GM23338 (cell line): ENCODE results near the gene ATXN7L2. TPM values are rescaled to one million over a fixed set of nuclear protein-coding genes. Genes with fewer than 3 reads are reported as not detected.
A peak's percentile ranks its signal among the peaks of the same experiment; 100 is the strongest.

Experiments
- ATAC-seq: fragments of 200-7000 bp; cut with Tn5 transposase; 3 replicates; pipeline ENCODE4 v1.9.1; 2020
- DNase-seq: peaks from one replicate; pipeline ENCODE4 v3.0.0-alpha.2; 2015; ENCODE audit warnings: low spot score
- H2AFZ ChIP-seq: fragments of 200-600 bp; sonication (generic); 2 replicates; pipeline ENCODE4 v1.8.0; 2016; ENCODE audit warnings: antibody characterized with exemption, mild to moderate bottlenecking, moderate library complexity
- H3F3A ChIP-seq: fragments of 200-600 bp; sonication (generic); replicated peaks from 2 replicates; pipeline ENCODE4 v1.8.0; 2017; ENCODE audit warnings: antibody characterized with exemption, mixed run types, low read depth
- H3K27ac ChIP-seq: fragments of 200-600 bp; sonication (generic); 2 replicates; pipeline ENCODE4 v1.6.1; 2016; ENCODE audit warnings: low read depth
- H3K27me3 ChIP-seq: fragments of 200-600 bp; sonication (generic); 2 replicates; pipeline ENCODE4 v1.8.0; 2016; ENCODE audit warnings: mild to moderate bottlenecking, mixed run types, moderate library complexity; ENCODE audit not compliant: insufficient read depth
- H3K36me3 ChIP-seq: fragments of 200-600 bp; sonication (generic); 2 replicates; pipeline ENCODE4 v1.8.0; 2016; ENCODE audit warnings: mild to moderate bottlenecking; ENCODE audit not compliant: insufficient read depth
- H3K4me1 ChIP-seq: fragments of 200-600 bp; sonication (generic); 2 replicates; pipeline ENCODE4 v1.8.0; 2016; ENCODE audit warnings: mild to moderate bottlenecking, moderate library complexity; ENCODE audit not compliant: insufficient read depth
- H3K4me2 ChIP-seq: fragments of 200-600 bp; sonication (generic); 2 replicates; pipeline ENCODE4 v1.7.1; 2017; ENCODE audit warnings: mixed run types
- H3K4me3 ChIP-seq: fragments of 200-600 bp; sonication (generic); 2 replicates; pipeline ENCODE4 v1.6.1; 2016; ENCODE audit warnings: mixed run types
- H3K79me2 ChIP-seq: fragments of 200-600 bp; sonication (generic); replicated peaks from 2 replicates; pipeline ENCODE4 v1.8.0; 2017; ENCODE audit warnings: mild to moderate bottlenecking; ENCODE audit not compliant: insufficient read depth
- H3K9me2 ChIP-seq: fragments of 200-600 bp; sonication (generic); 2 replicates; pipeline ENCODE4 v1.8.0; 2017; ENCODE audit not compliant: insufficient read depth
- H4K20me1 ChIP-seq: fragments of 200-600 bp; sonication (generic); replicated peaks from 2 replicates; pipeline ENCODE4 v1.8.0; 2017; ENCODE audit warnings: mild to moderate bottlenecking; ENCODE audit not compliant: insufficient read depth
- H3K27ac Mint-ChIP-seq: 2 replicates; pipeline ENCODE4 v1.8.0; 2020; ENCODE audit warnings: inconsistent platforms, mild to moderate bottlenecking, moderate library complexity, mixed read lengths
- H3K27me3 Mint-ChIP-seq: 3 replicates; pipeline ENCODE4 v1.8.0; 2022; ENCODE audit warnings: low read depth, mild to moderate bottlenecking, moderate library complexity, mixed read lengths, inconsistent platforms; ENCODE audit not compliant: insufficient read depth, poor library complexity
- H3K36me3 Mint-ChIP-seq: 3 replicates; pipeline ENCODE4 v1.8.0; 2021; ENCODE audit warnings: low read depth, mild to moderate bottlenecking, inconsistent platforms, moderate library complexity, mixed read lengths
- H3K4me1 Mint-ChIP-seq: 3 replicates; pipeline ENCODE4 v1.8.0; 2020; ENCODE audit warnings: mild to moderate bottlenecking, inconsistent platforms, mixed read lengths
- H3K4me3 Mint-ChIP-seq: 3 replicates; pipeline ENCODE4 v1.8.0; 2021; ENCODE audit warnings: moderate library complexity, mild to moderate bottlenecking, inconsistent platforms, mixed read lengths
- H3K9me3 Mint-ChIP-seq: 3 replicates; pipeline ENCODE4 v1.8.0; 2020; ENCODE audit warnings: moderate library complexity, mild to moderate bottlenecking, inconsistent platforms, mixed read lengths
- CREB1 ChIP-seq: fragments of 250-450 bp; sonication (Bioruptor Pico); IDR thresholded peaks from 2 replicates; pipeline ENCODE4 v1.5.0; 2020; ENCODE audit warnings: low read depth, mild to moderate bottlenecking, moderate library complexity
- CTCF ChIP-seq, 2 experiments: fragments of 200-600 bp in 1 of 2; sonication (generic) in 1 of 2; conservative IDR thresholded peaks; 2 replicates each; pipeline versions ENCODE4 v1.5.1 to v1.6.1; 2016 to 2017; ENCODE audit warnings: antibody characterized with exemption in 2 of 2, low read depth in 2 of 2, mild to moderate bottlenecking in 2 of 2, moderate library complexity in 1 of 2
- EZH2 ChIP-seq: fragments of 200-600 bp; sonication (generic); IDR thresholded peaks from one replicate; pipeline ENCODE4 v1.8.0; 2017; ENCODE audit warnings: antibody characterized with exemption, mild to moderate bottlenecking, low read depth; ENCODE audit not compliant: unreplicated experiment
- NANOG ChIP-seq: IDR thresholded peaks from 2 replicates; pipeline ENCODE4 v1.6.1; 2016; ENCODE audit warnings: antibody characterized with exemption, borderline replicate concordance
- STAT1 ChIP-seq: IDR thresholded peaks from one replicate; pipeline ENCODE4 v1.6.1; 2016; ENCODE audit warnings: antibody characterized with exemption; ENCODE audit not compliant: unreplicated experiment
- polyA plus RNA-seq: library from polyadenylated mRNA; unstranded; fragments of >200 nt; fragmentation: Nextera tagmentation; extraction: Ambion mirVana; gene quantifications from 2 replicates; pipeline ENCODE4 v1.2.1, GENCODE V29; 2016
- total RNA-seq: library from RNA; depleted of rRNA; stranded (reverse); fragments of >200 nt; shearing (Covaris generic); gene quantifications from 2 replicates; pipeline ENCODE4 v1.2.3, GENCODE V29; 2014
- TF ChIP-seq, protein P1 (sequence below): IDR thresholded peaks from 2 replicates; pipeline ENCODE4 v1.6.1; 2016; ENCODE audit warnings: antibody characterized with exemption
- TF ChIP-seq, protein P2 (sequence below): IDR thresholded peaks from one replicate; pipeline ENCODE4 v1.6.1; 2018; ENCODE audit warnings: antibody characterized with exemption; ENCODE audit not compliant: unreplicated experiment

The ATXN7L2 gene
- total and polyA plus RNA-seq, 2 experiments from 2014 or later, result 8.0 to 9.9 TPM

DNA sequence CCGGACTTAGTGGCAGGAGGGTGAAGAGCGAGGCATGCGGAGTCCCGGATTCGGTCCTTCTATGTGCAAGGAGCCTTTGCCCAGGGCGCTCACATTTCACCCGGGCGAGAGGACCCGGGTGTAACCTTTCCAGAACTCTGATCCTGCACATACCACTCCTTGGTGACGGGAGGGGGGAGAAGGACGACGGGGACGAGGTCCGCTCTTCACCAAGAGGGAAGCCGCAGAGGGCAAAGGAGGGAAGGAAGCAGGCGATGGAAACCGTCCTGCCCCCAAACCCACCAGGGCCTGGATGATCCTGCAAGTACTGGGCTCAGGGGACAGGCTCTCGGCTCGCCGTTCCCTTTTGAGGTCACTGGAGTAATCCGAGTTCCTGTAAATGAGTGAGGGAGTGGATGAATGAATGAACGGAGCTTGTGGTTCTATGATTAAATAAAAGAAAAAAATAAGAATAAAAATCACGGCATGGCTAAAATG, 16.4 kb upstream of the ATXN7L2 start:
- Histone ChIP-seq H3K36me3 (no peaks in the 10 kb centered on the region), H3K27ac (no peak overlapping the region), H2AFZ (peak overlapping the region; percentile 95), H3K79me2 (no peaks in the 10 kb centered on the region), H3K27me3 (peaks cover 70% of the 10 kb centered on the region), H3K4me2 (peak overlapping the region; percentile 76), H3K4me1 (peaks cover 28% of the 10 kb centered on the region), H4K20me1 (no peaks in the 10 kb centered on the region; the same call in 1 of the 2 replicates), H3F3A (0 out of 2 replicates have a peak, but pooled peaks cover 5% of the 10 kb centered on the region), H3K9me2 (no peaks in the 10 kb centered on the region), H3K4me3 (peak overlapping the region; percentile 68)
- ATAC-seq (peak; percentile 52), DNase-seq (peak; percentile 44)
- no peak for TF ChIP-seq CREB1
- peak; percentile 14 for TF ChIP-seq EZH2
- TF ChIP-seq NANOG, result no peak
- H3K27ac Mint-ChIP-seq, result no peak overlapping the region
- H3K9me3 Mint-ChIP-seq, result no peaks in the 10 kb centered on the region
- H3K4me3 Mint-ChIP-seq, result peak overlapping the region; percentile 74
- peaks cover 19% of the 10 kb centered on the region for H3K4me1 Mint-ChIP-seq
- H3K36me3 Mint-ChIP-seq, result no peaks in the 10 kb centered on the region; the same call in 2 of the 3 replicates
- H3K27me3 Mint-ChIP-seq, result peaks cover 42% of the 10 kb centered on the region

DNA sequence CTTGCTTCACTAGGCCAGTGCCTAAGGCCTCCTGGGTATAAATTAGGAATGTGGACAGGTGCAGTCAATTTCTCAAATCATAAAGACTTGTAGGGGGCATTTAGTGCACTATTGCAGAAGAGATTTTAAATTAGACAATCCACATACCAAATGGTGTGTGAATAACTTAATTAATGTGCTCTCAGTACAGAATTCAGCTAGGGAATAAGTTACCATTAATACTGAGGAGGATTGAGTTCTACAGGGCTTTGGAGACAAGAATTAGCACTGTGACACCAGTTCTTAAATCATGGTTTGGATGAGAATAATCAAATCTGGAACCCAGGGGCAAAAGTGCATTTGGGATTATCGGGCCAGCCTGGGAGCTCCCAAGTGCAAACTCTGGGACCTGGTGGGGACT, 15.6 kb upstream of the ATXN7L2 start:
- Mint-ChIP-seq H3K4me1 (peaks cover 19% of the 10 kb centered on the region), H3K9me3 (no peaks in the 10 kb centered on the region), H3K4me3 (peak overlapping the region; percentile 26; the same call in 1 of the 3 replicates), H3K27me3 (peaks cover 42% of the 10 kb centered on the region), H3K36me3 (no peaks in the 10 kb centered on the region; the same call in 2 of the 3 replicates), H3K27ac (no peak overlapping the region)
- H2AFZ ChIP-seq, result no peak overlapping the region
- 0 out of 2 replicates have a peak, but pooled peaks cover 5% of the 10 kb centered on the region for H3F3A ChIP-seq
- H3K4me1 ChIP-seq, result peaks cover 28% of the 10 kb centered on the region
- H3K4me3 ChIP-seq, result peak overlapping the region; percentile 68
- H3K27ac ChIP-seq, result no peak overlapping the region
- H3K79me2 ChIP-seq, result no peaks in the 10 kb centered on the region
- no peak for ATAC-seq
- TF ChIP-seq, protein P1, sequence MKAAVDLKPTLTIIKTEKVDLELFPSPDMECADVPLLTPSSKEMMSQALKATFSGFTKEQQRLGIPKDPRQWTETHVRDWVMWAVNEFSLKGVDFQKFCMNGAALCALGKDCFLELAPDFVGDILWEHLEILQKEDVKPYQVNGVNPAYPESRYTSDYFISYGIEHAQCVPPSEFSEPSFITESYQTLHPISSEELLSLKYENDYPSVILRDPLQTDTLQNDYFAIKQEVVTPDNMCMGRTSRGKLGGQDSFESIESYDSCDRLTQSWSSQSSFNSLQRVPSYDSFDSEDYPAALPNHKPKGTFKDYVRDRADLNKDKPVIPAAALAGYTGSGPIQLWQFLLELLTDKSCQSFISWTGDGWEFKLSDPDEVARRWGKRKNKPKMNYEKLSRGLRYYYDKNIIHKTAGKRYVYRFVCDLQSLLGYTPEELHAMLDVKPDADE, result no peak
- no peak for TF ChIP-seq STAT1
- TF ChIP-seq, protein P2, sequence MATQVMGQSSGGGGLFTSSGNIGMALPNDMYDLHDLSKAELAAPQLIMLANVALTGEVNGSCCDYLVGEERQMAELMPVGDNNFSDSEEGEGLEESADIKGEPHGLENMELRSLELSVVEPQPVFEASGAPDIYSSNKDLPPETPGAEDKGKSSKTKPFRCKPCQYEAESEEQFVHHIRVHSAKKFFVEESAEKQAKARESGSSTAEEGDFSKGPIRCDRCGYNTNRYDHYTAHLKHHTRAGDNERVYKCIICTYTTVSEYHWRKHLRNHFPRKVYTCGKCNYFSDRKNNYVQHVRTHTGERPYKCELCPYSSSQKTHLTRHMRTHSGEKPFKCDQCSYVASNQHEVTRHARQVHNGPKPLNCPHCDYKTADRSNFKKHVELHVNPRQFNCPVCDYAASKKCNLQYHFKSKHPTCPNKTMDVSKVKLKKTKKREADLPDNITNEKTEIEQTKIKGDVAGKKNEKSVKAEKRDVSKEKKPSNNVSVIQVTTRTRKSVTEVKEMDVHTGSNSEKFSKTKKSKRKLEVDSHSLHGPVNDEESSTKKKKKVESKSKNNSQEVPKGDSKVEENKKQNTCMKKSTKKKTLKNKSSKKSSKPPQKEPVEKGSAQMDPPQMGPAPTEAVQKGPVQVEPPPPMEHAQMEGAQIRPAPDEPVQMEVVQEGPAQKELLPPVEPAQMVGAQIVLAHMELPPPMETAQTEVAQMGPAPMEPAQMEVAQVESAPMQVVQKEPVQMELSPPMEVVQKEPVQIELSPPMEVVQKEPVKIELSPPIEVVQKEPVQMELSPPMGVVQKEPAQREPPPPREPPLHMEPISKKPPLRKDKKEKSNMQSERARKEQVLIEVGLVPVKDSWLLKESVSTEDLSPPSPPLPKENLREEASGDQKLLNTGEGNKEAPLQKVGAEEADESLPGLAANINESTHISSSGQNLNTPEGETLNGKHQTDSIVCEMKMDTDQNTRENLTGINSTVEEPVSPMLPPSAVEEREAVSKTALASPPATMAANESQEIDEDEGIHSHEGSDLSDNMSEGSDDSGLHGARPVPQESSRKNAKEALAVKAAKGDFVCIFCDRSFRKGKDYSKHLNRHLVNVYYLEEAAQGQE, result no peak
- TF ChIP-seq CTCF (conservative IDR thresholded peaks at IDR 0.05; ENCODE audit: low read depth in 2 of 2), result no peak
- DNase-seq, result no peak
- H3K36me3 ChIP-seq, result no peaks in the 10 kb centered on the region
- H3K9me2 ChIP-seq, result no peaks in the 10 kb centered on the region
- H3K27me3 ChIP-seq, result peaks cover 66% of the 10 kb centered on the region
- H4K20me1 ChIP-seq, result no peaks in the 10 kb centered on the region; the same call in 1 of the 2 replicates
- H3K4me2 ChIP-seq, result peak overlapping the region; percentile 76
